Activated CD4-positive, alpha-beta T cell treated with anti-CD3 and anti-CD28 coated beads for 36 hours (primary cell): ENCODE measurements around the gene TMEM178A. TPM values are rescaled to one million over a fixed set of nuclear protein-coding genes. Genes with fewer than 3 reads are reported as not detected.
A peak's percentile ranks its signal among the peaks of the same experiment; 100 is the strongest.

Source experiments
- ATAC-seq: fragments of 200-7000 bp; cut with Tn5 transposase; one replicate; pipeline ENCODE4 v1.10.0; 2021; ENCODE audit warnings: mild to moderate bottlenecking, moderate library complexity
- CTCF ChIA-PET: fragments of 350-600 bp; sonication (Branson Sonifier 250); formaldehyde crosslinking; loops from one replicate; lab custom pipeline; 2021; ENCODE audit warnings: antibody characterized with exemption; lab: Charles Lee
- POLR2A ChIA-PET: fragments of 350-600 bp; sonication (Branson Sonifier 250); formaldehyde crosslinking; loops from one replicate; lab custom pipeline; 2021; ENCODE audit warnings: antibody characterized with exemption, inconsistent platforms; lab: Charles Lee
- DNase-seq: peaks from one replicate; pipeline ENCODE4 v3.0.0-alpha.2; 2020
- H3K27ac Mint-ChIP-seq: one replicate; pipeline ENCODE4 v1.8.0; 2021; ENCODE audit warnings: mixed read lengths
- H3K27me3 Mint-ChIP-seq: one replicate; pipeline ENCODE4 v1.8.0; 2021; ENCODE audit warnings: mixed read lengths
- H3K36me3 Mint-ChIP-seq: one replicate; pipeline ENCODE4 v1.8.0; 2021; ENCODE audit warnings: low read depth, mixed read lengths
- H3K4me1 Mint-ChIP-seq: one replicate; pipeline ENCODE4 v1.8.0; 2021; ENCODE audit warnings: mixed read lengths
- H3K4me3 Mint-ChIP-seq: one replicate; pipeline ENCODE4 v1.8.0; 2021; ENCODE audit warnings: mild to moderate bottlenecking, moderate library complexity, mixed read lengths
- H3K9me3 Mint-ChIP-seq: one replicate; pipeline ENCODE4 v1.8.0; 2021; ENCODE audit warnings: low read depth, mixed read lengths
- intact Hi-C, 2 experiments: fragments of 100-400 bp; cut with DNase I in 1 of 2; cut with micrococcal nuclease in 1 of 2; formaldehyde crosslinking; loops; one replicate each; pipeline versions ENCODE4 v1.14.2 to v1.15.1; 2022 to 2024; cut with DNase I, micrococcal nuclease
- total RNA-seq, 2 experiments: library from RNA; stranded (reverse); gene quantifications; one replicate each; pipeline ENCODE4 v1.2.3, GENCODE V29; 2021

TMEM178A gene
- total RNA-seq, 2 experiments from 2014 or later = 0.21 to 0.39 TPM

DNA sequence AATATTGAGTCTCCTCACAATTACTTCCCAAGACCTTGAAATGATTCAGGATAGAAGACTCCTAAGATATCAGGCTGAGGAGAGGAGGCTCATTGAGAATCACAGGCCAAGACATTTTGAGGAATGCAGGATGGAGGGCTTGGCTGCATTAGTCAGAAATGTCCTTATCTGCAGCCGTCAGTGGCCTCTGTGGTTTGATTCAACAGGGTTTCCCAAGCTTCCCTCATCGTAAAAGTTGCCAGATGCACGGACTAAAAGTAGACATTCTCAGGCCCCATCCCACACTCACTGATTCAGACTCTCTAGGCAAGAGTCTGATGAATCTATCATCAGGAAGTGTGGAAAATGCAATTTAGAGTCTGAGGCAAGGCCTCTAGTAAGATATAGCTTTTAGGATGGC, 34.0 kb upstream of the TMEM178A start:
- no peaks in the 10 kb centered on the region for H3K9me3 Mint-ChIP-seq
- H3K27ac Mint-ChIP-seq = no peak overlapping the region
- intact Hi-C loops = no loop called here
- H3K4me3 Mint-ChIP-seq = no peak overlapping the region
- CTCF ChIA-PET = no interaction called here
- DNase-seq = no peak
- H3K27me3 Mint-ChIP-seq = peaks cover 8% of the 10 kb centered on the region
- ATAC-seq = no peak
- POLR2A ChIA-PET = no interaction called here
- H3K36me3 Mint-ChIP-seq = no peaks in the 10 kb centered on the region
- H3K4me1 Mint-ChIP-seq = no peaks in the 10 kb centered on the region

DNA sequence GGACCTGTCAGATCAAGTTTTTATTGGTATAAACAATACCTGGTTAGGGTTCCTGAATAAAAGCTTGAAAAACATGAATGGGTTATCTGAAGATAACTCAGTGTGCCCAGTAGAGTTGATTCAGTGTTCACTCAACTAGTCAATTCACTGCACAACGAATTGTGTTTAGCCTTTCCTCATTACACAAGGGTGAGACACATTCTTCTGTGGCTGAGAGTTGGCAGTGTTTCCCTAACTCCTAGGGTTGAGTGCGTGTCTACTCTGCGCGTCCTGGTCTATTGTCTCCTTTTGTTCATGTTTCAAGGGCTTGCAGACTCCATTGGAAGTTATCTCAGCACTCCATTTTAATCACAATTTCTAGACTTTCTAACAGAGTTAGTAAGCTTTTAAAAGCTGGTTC, 32.8 kb upstream of the TMEM178A start:
- Mint-ChIP-seq H3K4me1 (no peaks in the 10 kb centered on the region), H3K27me3 (peaks cover 6% of the 10 kb centered on the region), H3K9me3 (no peaks in the 10 kb centered on the region), H3K36me3 (no peaks in the 10 kb centered on the region), H3K27ac (no peak overlapping the region), H3K4me3 (no peak overlapping the region)
- ATAC-seq = no peak
- intact Hi-C loops = no loop called here
- ChIA-PET POLR2A (no interaction called here), CTCF (no interaction called here)
- DNase-seq = no peak

DNA sequence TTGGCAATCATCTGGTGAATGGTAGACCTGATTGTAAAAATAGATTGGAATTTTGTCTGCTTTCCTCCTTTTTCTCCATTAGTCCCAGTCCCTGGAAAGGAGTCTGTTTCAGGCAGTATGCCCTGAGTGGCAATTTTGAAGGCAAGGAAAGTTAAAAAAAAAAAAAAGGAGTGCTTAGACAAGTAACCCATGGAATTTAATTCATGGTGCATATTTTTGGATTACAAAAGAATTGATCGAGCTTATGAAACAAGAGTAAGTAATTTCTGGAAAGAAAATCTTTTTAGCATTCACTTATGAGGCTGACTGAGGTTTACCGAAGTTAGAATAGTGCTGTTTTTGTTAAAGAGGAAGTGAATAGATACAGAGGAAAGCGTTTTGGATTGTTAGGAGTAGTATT, 29.4 kb upstream of the TMEM178A start:
- Mint-ChIP-seq H3K27ac (no peak overlapping the region), H3K27me3 (peaks cover 2% of the 10 kb centered on the region), H3K9me3 (no peaks in the 10 kb centered on the region), H3K4me1 (no peaks in the 10 kb centered on the region), H3K36me3 (no peaks in the 10 kb centered on the region), H3K4me3 (no peak overlapping the region)
- ATAC-seq = no peak
- POLR2A ChIA-PET = no interaction called here
- CTCF ChIA-PET = no interaction called here
- intact Hi-C loops = no loop called here
- no peak for DNase-seq

DNA sequence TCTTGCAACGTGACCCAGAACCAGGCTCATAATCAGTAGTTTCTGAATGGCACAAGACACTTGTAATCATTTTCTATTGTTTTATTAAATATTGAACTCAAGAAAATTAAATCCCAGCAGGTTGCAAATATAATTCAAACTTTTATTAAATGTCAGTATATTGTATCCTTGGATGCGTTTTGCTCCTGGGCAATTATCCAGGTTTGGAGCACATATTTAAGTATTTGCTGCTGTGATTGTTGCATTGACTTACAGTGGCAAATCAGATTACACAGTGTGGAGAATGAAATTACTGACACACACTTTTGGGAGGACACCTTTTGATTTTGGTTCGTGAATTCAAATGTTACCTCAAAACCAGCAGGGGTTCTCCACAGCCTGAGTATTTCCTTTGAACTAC, 27.1 kb upstream of the TMEM178A start:
- Mint-ChIP-seq H3K27me3 (peaks cover 2% of the 10 kb centered on the region), H3K9me3 (no peaks in the 10 kb centered on the region)
- POLR2A ChIA-PET = no interaction called here

DNA sequence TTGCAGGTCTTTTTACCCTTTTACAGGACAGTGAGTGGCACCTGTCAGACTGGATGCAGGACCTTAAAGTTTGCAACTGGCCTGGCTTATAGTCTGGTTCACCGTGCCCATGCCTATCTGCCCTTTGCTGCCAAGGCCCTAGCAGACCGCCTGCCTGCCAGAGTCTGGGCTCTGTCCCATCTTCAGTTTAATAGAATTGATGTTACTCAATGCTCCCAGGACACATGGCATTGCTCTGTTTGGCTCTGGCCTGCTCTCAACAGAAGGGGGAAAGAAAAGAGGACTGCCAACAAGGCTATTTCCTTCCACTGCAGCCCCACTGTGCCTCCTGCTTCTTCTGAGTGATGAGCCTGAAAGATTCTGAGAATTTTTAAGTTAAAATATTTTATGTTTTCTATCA, 25.6 kb upstream of the TMEM178A start:
- CTCF ChIA-PET = no interaction called here
- ATAC-seq (no peak), DNase-seq (no peak)
- Mint-ChIP-seq H3K9me3 (no peaks in the 10 kb centered on the region), H3K4me1 (no peaks in the 10 kb centered on the region), H3K27ac (no peak overlapping the region), H3K27me3 (peaks cover 2% of the 10 kb centered on the region), H3K4me3 (no peak overlapping the region), H3K36me3 (no peaks in the 10 kb centered on the region)
- POLR2A ChIA-PET = no interaction called here
- intact Hi-C loops = no loop called here

More for the DNA sequence above, 27.1 kb upstream of the TMEM178A start:
- H3K36me3 Mint-ChIP-seq = no peaks in the 10 kb centered on the region
- CTCF ChIA-PET = interaction anchor here (0.6 kb wide), 1 partner anchor 162 kb away, joined by 3 read pairs; no protein-coding TSS in a partner anchor
- intact Hi-C loops = no loop called here
- no peak overlapping the region for H3K27ac Mint-ChIP-seq
- H3K4me1 Mint-ChIP-seq = no peaks in the 10 kb centered on the region
- H3K4me3 Mint-ChIP-seq = no peak overlapping the region
- ATAC-seq (no peak), DNase-seq (no peak)

DNA sequence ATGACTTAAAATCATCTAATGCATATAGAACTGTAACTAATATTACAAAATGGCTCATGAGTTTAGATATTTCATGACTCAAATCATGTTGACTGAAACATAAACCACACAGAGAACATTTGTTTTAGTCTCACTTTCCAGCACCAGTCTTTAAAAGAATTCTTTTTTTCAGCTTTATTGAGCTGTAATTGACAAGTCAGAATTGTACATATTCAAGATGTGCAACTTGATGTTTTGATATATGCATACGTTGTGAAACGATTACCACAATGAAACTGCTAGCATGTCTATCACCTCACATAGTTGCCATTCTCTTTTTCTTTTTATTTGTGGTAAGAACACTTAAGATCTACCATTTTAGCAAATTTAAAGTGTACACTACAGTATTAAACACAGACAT, 25.0 kb upstream of the TMEM178A start:
- intact Hi-C loops = no loop called here
- DNase-seq = no peak
- H3K27ac Mint-ChIP-seq = no peak overlapping the region
- peaks cover 2% of the 10 kb centered on the region for H3K27me3 Mint-ChIP-seq
- H3K36me3 Mint-ChIP-seq = no peaks in the 10 kb centered on the region
- POLR2A ChIA-PET = no interaction called here
- CTCF ChIA-PET = no interaction called here
- no peaks in the 10 kb centered on the region for H3K4me1 Mint-ChIP-seq
- no peak overlapping the region for H3K4me3 Mint-ChIP-seq
- no peaks in the 10 kb centered on the region for H3K9me3 Mint-ChIP-seq
- peak; percentile 49 for ATAC-seq

DNA sequence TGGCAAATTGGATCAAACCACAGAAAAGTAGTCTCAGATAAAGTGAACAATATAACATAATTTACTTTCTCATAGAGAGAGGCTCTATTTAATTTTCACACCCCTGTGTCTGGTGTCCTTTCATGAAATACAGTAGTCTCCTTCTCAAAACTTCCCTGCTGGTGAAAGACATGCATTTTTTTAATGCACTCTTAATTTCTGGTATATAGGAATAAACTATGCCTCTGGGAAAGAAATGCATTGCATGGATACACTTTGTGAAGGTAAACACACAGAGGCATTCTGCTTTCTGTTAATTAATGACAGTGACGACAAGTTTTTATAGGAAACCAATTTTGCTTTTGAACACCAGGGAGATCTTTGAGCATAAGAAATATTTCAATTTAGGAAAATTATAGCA, 24.1 kb upstream of the TMEM178A start:
- ChIA-PET POLR2A (no interaction called here), CTCF (interaction anchor here (0.7 kb wide), 1 partner anchor 131 kb away, joined by 3 read pairs; no protein-coding TSS in a partner anchor)
- Mint-ChIP-seq H3K27ac (no peak overlapping the region), H3K4me1 (no peaks in the 10 kb centered on the region), H3K36me3 (no peaks in the 10 kb centered on the region), H3K27me3 (no peaks in the 10 kb centered on the region), H3K4me3 (no peak overlapping the region), H3K9me3 (no peaks in the 10 kb centered on the region)
- DNase-seq (no peak), ATAC-seq (no peak)
- intact Hi-C loops = no loop called here

DNA sequence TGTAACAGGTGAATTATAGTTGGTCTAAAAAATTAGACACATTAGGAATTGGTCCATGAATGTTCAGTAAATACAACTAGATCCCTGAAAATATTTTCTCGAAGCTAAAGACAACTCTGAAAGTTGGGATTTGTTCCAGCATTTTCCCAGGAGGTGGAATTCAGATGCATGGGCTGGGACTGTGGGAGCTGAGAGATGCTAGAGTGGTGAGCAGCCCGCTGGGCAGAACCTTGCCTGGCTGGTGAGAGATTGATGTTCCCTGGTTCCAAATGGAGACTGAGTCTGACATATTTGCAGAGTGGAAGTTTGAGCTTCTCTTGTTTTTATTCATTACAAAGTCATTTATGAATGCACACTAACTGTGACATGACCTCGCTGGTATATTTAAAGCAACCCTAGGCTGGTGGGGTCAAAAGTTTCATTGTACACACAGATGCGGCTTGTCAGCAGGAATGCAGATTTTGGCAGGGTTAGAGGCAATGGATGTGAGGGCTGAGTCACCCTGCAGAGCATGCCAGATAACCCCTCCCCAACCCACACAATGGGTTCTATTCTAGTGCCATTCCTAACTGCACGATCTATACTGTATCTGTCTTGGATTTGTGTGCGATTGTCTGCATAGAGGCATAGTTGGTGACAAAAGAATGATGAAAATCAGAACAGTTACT, 23.5 kb upstream of the TMEM178A start:
- intact Hi-C loops = no loop called here
- ATAC-seq (no peak), DNase-seq (no peak)
- ChIA-PET POLR2A (no interaction called here), CTCF (interaction anchor here (0.7 kb wide), 1 partner anchor 131 kb away, joined by 3 read pairs; no protein-coding TSS in a partner anchor)
- Mint-ChIP-seq H3K27ac (no peak overlapping the region), H3K4me1 (no peaks in the 10 kb centered on the region), H3K27me3 (no peaks in the 10 kb centered on the region), H3K36me3 (no peaks in the 10 kb centered on the region), H3K9me3 (no peaks in the 10 kb centered on the region), H3K4me3 (no peak overlapping the region)

DNA sequence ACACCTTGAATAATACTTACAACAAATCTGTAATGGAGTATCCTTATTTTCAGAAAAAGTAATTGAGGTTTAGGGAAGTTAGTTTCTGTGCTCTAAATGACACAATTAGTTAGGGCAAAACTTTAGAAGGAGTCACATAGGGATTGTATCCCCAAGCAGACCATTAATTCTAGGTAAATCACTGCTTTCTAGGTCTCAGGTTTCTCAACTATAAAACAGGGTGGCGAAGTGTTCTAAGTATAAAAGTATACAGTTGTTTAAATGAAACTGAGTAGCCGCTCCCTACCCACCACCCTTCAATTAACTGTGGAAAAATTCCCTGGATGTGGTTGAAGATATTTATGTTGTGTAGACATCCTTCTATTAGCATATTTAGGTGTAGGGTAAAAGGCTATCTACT, 19.9 kb upstream of the TMEM178A start:
- ATAC-seq (no peak), DNase-seq (no peak)
- POLR2A ChIA-PET = no interaction called here
- intact Hi-C loops = no loop called here
- Mint-ChIP-seq H3K36me3 (no peaks in the 10 kb centered on the region), H3K4me1 (no peaks in the 10 kb centered on the region), H3K9me3 (no peaks in the 10 kb centered on the region), H3K4me3 (no peak overlapping the region), H3K27ac (no peak overlapping the region), H3K27me3 (no peaks in the 10 kb centered on the region)
- CTCF ChIA-PET = no interaction called here

DNA sequence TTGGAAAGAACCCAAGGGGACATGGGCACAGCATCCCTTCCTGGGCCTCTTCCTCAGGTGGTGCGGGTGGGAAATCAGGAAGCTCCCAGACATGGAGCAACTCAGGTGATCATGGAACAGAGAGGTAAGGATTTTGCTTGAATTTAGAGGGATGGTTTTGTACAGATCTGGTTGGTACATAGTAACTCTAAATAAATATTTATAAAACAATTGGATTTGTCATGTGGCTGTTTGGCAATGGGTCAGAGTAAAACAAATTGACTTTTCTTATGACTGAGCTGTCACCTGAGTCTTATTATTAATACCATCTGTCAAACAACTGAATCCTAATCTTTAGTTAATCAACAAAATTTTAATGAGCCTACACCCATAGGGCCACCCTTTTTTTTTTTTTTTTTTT, 19.4 kb upstream of the TMEM178A start:
- intact Hi-C loops = no loop called here
- H3K27ac Mint-ChIP-seq = no peak overlapping the region
- CTCF ChIA-PET = no interaction called here
- H3K36me3 Mint-ChIP-seq = no peaks in the 10 kb centered on the region
- no peak for DNase-seq
- no peaks in the 10 kb centered on the region for H3K4me1 Mint-ChIP-seq
- POLR2A ChIA-PET = no interaction called here
- no peak overlapping the region for H3K4me3 Mint-ChIP-seq
- H3K27me3 Mint-ChIP-seq = peaks cover 1% of the 10 kb centered on the region
- no peak for ATAC-seq
- no peaks in the 10 kb centered on the region for H3K9me3 Mint-ChIP-seq

DNA sequence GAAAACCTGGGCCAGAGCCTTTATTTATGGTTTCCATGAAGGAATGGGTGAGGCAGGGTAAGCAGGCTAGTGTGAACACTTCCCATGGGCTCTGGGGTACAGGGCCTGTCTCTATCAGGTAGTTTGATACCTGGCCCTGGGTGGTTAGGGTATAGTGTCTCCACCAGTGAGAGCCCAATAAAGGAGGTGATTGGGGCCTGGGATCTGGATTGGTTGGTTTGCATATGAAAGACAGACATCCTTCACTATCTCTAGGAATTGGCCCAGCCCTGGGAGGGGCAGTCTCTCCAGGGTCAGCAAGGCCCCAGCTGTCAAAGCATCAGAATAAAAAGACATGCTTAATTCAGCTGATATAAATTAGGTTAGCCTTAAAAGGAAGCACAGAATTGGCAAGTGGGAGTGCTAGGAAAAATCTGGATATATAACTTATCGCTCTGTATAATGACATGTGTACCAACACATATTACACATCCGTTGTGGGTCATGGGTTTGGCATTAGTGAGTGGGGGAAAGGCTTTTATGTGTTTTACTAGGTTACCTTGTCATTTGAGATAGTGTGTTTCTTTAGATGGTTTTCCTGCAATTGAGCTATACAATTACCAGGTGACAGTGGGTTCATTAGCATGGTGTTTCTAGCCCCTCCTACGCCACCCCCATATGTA, 18.5 kb upstream of the TMEM178A start:
- CTCF ChIA-PET = no interaction called here
- Mint-ChIP-seq H3K36me3 (no peaks in the 10 kb centered on the region), H3K27me3 (peaks cover 2% of the 10 kb centered on the region), H3K4me3 (no peak overlapping the region), H3K27ac (no peak overlapping the region), H3K4me1 (no peaks in the 10 kb centered on the region), H3K9me3 (no peaks in the 10 kb centered on the region)
- POLR2A ChIA-PET = no interaction called here
- ATAC-seq (no peak), DNase-seq (no peak)
- intact Hi-C loops = no loop called here

DNA sequence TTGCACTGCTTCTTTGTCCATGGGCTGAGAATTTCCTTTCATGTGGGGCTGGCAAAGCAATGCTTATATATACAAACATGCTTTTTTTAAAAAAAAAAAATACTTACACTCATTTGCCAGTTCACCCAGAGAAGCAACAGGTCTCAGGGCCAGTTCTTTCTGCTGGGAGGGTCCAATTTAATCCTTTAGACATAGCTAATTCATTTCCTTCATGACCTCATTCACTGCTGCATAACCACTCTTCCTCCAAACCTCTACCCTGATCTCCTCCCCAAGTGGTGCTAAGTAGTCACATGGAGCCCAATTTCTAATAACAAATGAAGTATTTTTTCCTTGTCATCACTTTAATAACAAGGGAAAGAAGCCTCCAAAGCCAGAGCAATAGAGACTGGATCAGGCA, 17.1 kb upstream of the TMEM178A start:
- no peak overlapping the region for H3K4me3 Mint-ChIP-seq
- H3K36me3 Mint-ChIP-seq = no peaks in the 10 kb centered on the region
- no peak for ATAC-seq
- DNase-seq = no peak
- peaks cover 6% of the 10 kb centered on the region for H3K27me3 Mint-ChIP-seq
- no peaks in the 10 kb centered on the region for H3K9me3 Mint-ChIP-seq
- no peak overlapping the region for H3K27ac Mint-ChIP-seq
- intact Hi-C loops = no loop called here
- H3K4me1 Mint-ChIP-seq = no peaks in the 10 kb centered on the region
- ChIA-PET CTCF (no interaction called here), POLR2A (no interaction called here)
